ENCODE measurements around the gene CMTM1. TPM values are rescaled to one million over a fixed set of nuclear protein-coding genes. Genes with fewer than 3 reads are reported as not detected.

CMTM1 gene
- total RNA-seq, 1 experiment from 2014 or later: 5.2 TPM

- Histone ChIP-seq H3K27me3 (ENCODE audit: insufficient read depth, low read length) (no peaks in the 10 kb centered on the region), H3K4me1 (ENCODE audit: control insufficient read depth in 1 of 2, insufficient read depth in 2 of 2, low read length in 2 of 2) (peaks cover 17 to 31% of the 10 kb centered on the region in 2 experiments), H3K36me3 (ENCODE audit: control insufficient read depth in 1 of 2, insufficient read depth in 2 of 2, low read length in 2 of 2) (no peaks in the 10 kb centered on the region; a peak in 1 of 4 replicates), H2AFZ (ENCODE audit: low read depth, low read length, poor library complexity, severe bottlenecking) (no peak overlapping the region), H4K20me1 (ENCODE audit: insufficient read depth) (0 out of 2 replicates have a peak, but pooled peaks cover 4% of the 10 kb centered on the region), H3K9me2 (ENCODE audit: insufficient read depth) (no peaks in the 10 kb centered on the region), H3K27ac (ENCODE audit: low read depth, low read length) (peak overlapping the region; percentile 14; the same call in 1 of the 2 replicates), H3K9ac (ENCODE audit: low read length) (peak overlapping the region; percentile 39; the same call in 1 of the 2 replicates), H3K4me3 (replicated peaks in 1 of 2; ENCODE audit: low read depth in 1 of 2, low read length in 2 of 2) (peak overlapping the region; percentile 62 to 75), H3K79me2 (ENCODE audit: insufficient read depth, low read length) (peaks cover 8% of the 10 kb centered on the region; the same call in 1 of the 2 replicates), H3K4me2 (ENCODE audit: low read length) (peak overlapping the region; percentile 89), H3K9me3 (ENCODE audit: control insufficient read depth in 1 of 2, insufficient read depth in 1 of 2, low read depth in 1 of 2, low read length in 2 of 2) (no peaks in the 10 kb centered on the region)
- ChIA-PET RAD21 (ENCODE audit: low non-redundant PET in 1 of 2, low total read pairs in 2 of 2, uncharacterized antibody in 2 of 2, unreplicated experiment in 2 of 2) (no interaction called here), POLR2A (no interaction called here), CTCF (no interaction called here)
- peak; percentile 45 for TF ChIP-seq TCF7L2 (IDR thresholded peaks at IDR 0.05; ENCODE audit: borderline replicate concordance, extremely low read depth, insufficient read depth, insufficient read length)
- no peak for TF ChIP-seq SP1 (IDR thresholded peaks at IDR 0.05; ENCODE audit: low read depth)
- TF ChIP-seq POLR2A (IDR thresholded peaks at IDR 0.05; ENCODE audit: borderline replicate concordance, extremely low read depth, insufficient read depth, insufficient read length): peak; percentile 55
- intact Hi-C loops (cut with micrococcal nuclease): no loop called here
- BruUV-seq (replicated peaks): TSS peak; percentile 31
- ATAC-seq (no peak), DNase-seq (ENCODE audit: low read depth, low spot score) (no peak)
Measured at GRCh38 chr16:66603537-66604375, 37.5 kb downstream of the CMTM1 start.

GRCh38 chr16:66604376-66605176, 38.3 kb downstream of the CMTM1 start, which contains the start of gene CMTM3:
TSS of gene CMTM3 (plus strand) at chr16:66604704. CDS start at chr16:66604806, 102 bp downstream.
- H4K20me1 ChIP-seq (ENCODE audit: insufficient read depth): 0 out of 2 replicates have a peak, but pooled peaks cover 4% of the 10 kb centered on the region
- H3K9ac ChIP-seq (ENCODE audit: low read length): peak within 1 kb of the TSS; percentile 79
- CTCF ChIA-PET: interaction anchor here (0.6 to 1.0 kb wide), 2 partner anchors 41 to 198 kb away, joined by 3 to 4 read pairs; no protein-coding TSS in a partner anchor
- H3K9me2 ChIP-seq (ENCODE audit: insufficient read depth): no peaks in the 10 kb centered on the region
- POLR2A ChIA-PET: no interaction called here
- peaks cover 24 to 39% of the 10 kb centered on the region in 2 experiments for H3K4me1 ChIP-seq (ENCODE audit: control insufficient read depth in 1 of 2, insufficient read depth in 2 of 2, low read length in 2 of 2)
- RAD21 ChIA-PET (ENCODE audit: low non-redundant PET in 1 of 2, low total read pairs in 2 of 2, uncharacterized antibody in 2 of 2, unreplicated experiment in 2 of 2): no interaction called here
- DNase-seq (ENCODE audit: low read depth, low spot score) (peak; percentile 21), ATAC-seq (peak; percentile 78)
- H3K27ac ChIP-seq (ENCODE audit: low read depth, low read length): peak within 1 kb of the TSS; percentile 70
- no peaks in the 10 kb centered on the region for H3K27me3 ChIP-seq (ENCODE audit: insufficient read depth, low read length)
- peak within 1 kb of the TSS; percentile 89 for H3K4me2 ChIP-seq (ENCODE audit: low read length)
- peaks cover 8% of the 10 kb centered on the region; the same call in 1 of the 2 replicates for H3K79me2 ChIP-seq (ENCODE audit: insufficient read depth, low read length)
- H3K36me3 ChIP-seq (ENCODE audit: control insufficient read depth in 1 of 2, insufficient read depth in 2 of 2, low read length in 2 of 2): peaks cover 0 to 2% of the 10 kb centered on the region in 2 experiments; a peak in 2 of 4 replicates
- no peak within 1 kb of the TSS for H2AFZ ChIP-seq (ENCODE audit: low read depth, low read length, poor library complexity, severe bottlenecking)
- no peaks in the 10 kb centered on the region for H3K9me3 ChIP-seq (ENCODE audit: control insufficient read depth in 1 of 2, insufficient read depth in 1 of 2, low read depth in 1 of 2, low read length in 2 of 2)
- H3K4me3 ChIP-seq (replicated peaks in 1 of 2; ENCODE audit: low read depth in 1 of 2, low read length in 2 of 2): peak within 1 kb of the TSS; percentile 62 to 75
- intact Hi-C loops (cut with micrococcal nuclease): loop anchor here (5.0 kb wide), 1 partner anchor 197 kb away; no protein-coding TSS in a partner anchor
- BruUV-seq (replicated peaks): no TSS peak
- no peak for TF ChIP-seq JUND (IDR thresholded peaks at IDR 0.05)
- TF ChIP-seq POLR2A (IDR thresholded peaks at IDR 0.05; ENCODE audit: borderline replicate concordance, extremely low read depth, insufficient read depth, insufficient read length): peak; percentile 25
- TF ChIP-seq ELF1 (IDR thresholded peaks at IDR 0.05; ENCODE audit: borderline replicate concordance, low read depth): no peak
- TF ChIP-seq FOSL1 (IDR thresholded peaks at IDR 0.05; ENCODE audit: low read depth): no peak
- TF ChIP-seq CTCF (IDR thresholded peaks at IDR 0.05 in 2 of 3, conservative IDR thresholded peaks at IDR 0.05 in 1 of 3; ENCODE audit: borderline replicate concordance in 1 of 3, insufficient read depth in 1 of 3, low read depth in 2 of 3, low read length in 2 of 3): peak; percentile 43 to 60 (median 44); a peak in 2 of 6 replicates
- no peak for TF ChIP-seq EZH2phosphoT487 (IDR thresholded peaks at IDR 0.05; ENCODE audit: borderline replicate concordance)
- no peak for TF ChIP-seq SP1 (IDR thresholded peaks at IDR 0.05; ENCODE audit: low read depth)
- TF ChIP-seq CEBPB (IDR thresholded peaks at IDR 0.05; ENCODE audit: low read depth): no peak
- TF ChIP-seq, protein P1, sequence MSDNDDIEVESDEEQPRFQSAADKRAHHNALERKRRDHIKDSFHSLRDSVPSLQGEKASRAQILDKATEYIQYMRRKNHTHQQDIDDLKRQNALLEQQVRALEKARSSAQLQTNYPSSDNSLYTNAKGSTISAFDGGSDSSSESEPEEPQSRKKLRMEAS (IDR thresholded peaks at IDR 0.05): 0 out of 2 replicates have a peak, but pooled peaks have one; percentile 8
